HG02870 (cell line): ENCODE results near the gene OSBPL10.
"Not testable (repeated sequence)": the region's sequence is repeated elsewhere in the genome, so short reads cannot be mapped to it uniquely, and the experiment has no call there.

ENCODE experiments used
- ATAC-seq: cut with Tn5 transposase; IDR thresholded peaks from one replicate; pipeline ENCODE4 v1.9.1; 2021; ENCODE audit warnings: mild to moderate bottlenecking, moderate library complexity; ENCODE audit not compliant: unreplicated experiment

OSBPL10 gene

DNA sequence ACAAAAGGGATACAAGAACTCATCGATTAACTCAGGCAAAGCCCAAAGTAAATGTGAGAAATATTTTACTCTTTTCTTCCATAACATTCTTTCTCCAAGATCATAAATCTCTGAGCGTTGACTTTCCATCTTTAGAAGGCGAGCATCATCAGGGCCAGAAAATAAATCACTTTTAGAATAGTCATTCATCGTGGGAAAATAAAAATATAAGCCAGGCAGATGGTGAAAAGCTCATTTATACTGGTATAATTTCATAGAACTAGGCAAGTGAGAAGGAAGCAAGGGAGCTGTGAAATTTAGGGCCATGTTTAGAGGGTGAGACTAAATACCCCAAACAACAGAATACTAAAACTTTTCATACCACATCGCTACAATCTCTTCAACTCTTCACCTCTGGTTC, 257.4 kb downstream of the OSBPL10 start:
- ATAC-seq = no peak

DNA sequence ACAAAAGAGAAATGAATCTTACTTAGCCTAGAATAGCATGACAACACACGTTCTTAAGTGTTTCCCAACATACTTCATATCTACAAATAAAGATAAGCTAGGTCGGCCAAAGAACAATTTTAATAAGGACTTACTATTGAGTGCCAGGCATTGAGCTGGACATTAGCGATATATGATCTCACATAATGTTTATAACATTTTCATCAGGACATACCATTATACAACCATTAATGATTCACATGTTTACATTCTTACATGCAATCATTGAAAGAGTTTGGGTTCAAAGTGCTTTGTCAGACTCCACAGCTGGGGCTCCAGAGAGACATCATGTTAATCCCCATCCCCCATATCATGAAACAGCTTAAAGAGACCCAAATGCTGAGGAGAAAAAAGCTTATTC, 259.4 kb downstream of the OSBPL10 start:
- ATAC-seq = no peak

DNA sequence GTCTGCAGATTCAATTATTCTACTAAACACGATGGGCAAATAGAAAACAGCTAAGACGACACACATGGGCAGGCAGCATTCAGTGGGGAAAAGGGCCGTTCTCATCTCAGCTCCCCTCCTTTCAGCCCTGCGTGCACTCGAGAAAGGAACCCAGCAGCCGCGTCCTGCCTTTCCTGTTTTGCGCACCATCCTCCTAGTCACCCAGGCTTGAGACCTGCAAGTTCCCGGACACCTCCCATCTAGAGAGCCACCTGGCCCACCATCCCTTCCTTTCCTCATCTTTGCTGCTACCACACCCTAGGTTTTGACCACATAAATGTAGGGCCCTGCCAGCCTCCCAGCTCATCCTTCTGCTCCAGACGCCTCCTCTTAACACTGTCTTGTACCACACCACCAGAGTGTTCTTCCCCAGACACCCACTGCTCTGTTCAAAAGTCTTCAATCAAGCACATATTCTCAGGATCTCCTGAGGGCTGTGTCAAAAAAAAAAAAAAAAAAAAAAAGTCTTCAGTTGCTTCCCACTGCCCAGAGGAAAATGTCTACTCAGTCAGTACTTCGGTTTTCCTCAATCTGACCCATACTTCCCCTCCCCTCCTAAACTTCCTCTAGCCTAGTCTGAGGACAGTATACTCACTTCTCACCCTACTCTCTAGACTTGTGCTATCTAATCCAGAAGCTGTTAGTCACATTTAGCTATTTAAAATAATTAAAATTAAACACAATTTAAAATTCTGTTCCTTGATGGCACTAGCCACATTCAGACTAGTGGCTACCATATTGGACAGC, 266.4 kb downstream of the OSBPL10 start:
- no peak for ATAC-seq

DNA sequence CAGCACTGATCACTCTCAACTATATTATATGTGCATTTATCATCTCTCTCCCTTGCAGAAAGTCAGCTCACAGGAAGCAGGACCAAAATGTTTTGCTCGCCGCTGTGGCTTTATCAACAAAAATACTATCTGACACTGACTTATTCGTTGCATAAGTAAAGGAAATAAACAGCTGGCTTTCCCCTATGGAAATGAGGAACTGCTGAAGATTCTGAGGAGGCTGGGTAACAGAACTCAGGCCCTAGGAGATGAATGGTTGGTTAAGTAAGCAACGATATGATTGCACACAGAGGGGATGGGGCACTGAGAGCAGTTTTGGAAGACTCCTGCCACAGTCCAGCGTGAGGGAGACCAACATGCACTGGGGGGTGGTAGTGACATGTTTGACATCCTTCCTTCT, 267.2 kb downstream of the OSBPL10 start:
- no peak for ATAC-seq

DNA sequence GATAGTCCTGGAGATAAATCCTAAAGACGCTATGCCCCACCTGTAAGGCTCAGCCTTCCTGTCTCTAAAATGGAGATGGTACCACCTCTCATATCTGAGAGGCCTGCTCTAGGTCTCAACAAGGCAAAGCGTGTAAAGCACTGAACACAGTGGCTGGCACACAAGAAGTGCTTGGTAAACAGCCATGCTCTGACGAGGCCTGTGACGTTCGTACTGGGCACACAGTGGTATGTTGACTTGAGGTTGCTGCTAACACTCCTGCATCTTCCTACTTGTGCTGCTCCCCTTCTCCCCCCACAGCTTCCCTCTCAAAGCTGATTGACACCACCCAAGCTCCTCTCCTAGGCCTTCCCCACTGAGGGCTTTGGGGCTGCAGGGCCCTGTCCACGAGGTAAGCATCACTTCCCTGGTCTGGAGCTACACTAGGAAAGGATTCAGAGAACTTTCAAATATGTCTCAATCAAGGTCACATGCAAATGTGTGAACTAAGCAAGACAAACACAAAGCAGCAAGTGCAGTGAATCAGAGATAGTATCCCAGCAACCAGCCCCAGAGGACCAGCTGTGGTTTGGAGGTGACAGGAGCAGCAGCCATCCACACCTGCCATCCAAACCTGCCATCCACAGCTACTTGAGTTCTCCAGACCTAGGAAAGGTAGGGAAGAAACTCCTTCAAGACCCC, 270.8 kb downstream of the OSBPL10 start:
- ATAC-seq = no peak

DNA sequence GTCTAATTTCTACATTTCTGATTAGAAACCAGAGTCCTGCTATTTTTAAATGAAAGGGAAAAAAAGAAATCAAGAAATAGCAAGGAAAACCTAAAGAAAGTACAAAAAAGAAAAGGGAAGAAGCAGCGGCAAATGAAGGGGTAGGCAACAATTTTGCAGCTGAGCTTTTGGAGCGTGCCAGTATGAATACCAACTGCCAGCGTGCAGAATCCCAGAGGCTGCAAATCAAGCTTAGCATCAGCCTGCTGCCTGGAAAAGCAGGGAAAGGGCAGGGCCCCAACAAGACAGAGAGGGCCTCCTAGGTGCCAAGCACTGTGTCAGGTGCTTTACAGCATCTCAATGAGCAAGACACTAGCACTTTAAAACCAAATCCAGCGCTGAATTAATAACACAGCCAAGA, 271.5 kb downstream of the OSBPL10 start:
- ATAC-seq = no peak

DNA sequence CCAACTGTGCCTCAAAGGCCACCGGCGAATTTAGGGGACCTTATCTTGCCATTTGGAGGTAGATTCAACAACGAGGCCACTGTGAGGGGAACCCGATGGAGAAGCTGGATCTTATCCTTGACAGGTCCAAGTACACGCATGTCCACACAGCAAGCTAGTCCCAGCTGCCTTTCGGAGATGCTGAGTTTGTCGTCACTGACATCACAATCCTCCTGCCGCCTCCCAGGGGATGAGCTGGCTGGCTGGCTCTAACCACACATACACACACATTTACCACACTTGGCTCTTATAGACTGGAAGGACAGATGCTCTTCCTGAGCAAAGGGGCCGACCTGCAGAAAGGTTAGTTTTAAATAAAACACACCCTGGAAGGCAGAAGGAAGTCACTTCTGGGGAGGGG, 272.1 kb downstream of the OSBPL10 start:
- ATAC-seq = no peak

DNA sequence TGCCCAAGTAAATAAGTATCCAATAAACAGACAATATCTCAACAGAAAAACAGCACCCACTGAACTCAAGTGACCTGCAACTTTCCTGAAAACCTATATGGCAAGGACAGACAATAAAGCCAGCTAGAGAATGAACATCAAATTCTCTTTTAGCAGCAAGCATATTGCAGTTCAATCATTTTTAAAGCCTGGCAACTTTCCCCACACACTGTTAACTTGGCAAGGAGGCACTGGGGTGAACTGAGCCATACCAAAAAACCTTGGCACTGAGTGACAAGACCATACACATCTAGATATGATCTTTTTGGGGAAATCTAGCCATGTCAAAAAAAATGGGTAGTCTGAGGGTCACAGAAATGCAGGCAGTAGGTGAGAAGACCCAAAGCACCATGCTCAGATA, 273.8 kb downstream of the OSBPL10 start:
- no peak for ATAC-seq

DNA sequence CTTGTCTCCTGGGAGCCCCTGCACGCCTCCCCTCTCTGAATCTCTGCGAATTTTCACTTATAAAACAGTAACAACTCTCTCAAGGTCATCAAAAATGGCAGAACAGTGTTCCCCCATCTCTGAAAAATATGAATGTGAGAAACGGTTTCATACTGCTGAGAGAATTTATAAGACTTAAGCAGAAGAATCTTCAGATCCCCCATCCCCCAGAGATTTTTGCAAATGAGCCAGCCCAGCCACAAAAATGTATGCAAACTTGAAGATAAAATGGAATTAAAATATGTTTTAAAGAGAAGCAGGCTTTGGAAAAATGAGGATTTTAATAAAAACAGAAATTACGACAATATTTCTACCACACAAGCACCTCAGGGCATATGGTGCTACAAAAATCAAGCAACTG, 275.3 kb downstream of the OSBPL10 start:
- ATAC-seq = no peak

DNA sequence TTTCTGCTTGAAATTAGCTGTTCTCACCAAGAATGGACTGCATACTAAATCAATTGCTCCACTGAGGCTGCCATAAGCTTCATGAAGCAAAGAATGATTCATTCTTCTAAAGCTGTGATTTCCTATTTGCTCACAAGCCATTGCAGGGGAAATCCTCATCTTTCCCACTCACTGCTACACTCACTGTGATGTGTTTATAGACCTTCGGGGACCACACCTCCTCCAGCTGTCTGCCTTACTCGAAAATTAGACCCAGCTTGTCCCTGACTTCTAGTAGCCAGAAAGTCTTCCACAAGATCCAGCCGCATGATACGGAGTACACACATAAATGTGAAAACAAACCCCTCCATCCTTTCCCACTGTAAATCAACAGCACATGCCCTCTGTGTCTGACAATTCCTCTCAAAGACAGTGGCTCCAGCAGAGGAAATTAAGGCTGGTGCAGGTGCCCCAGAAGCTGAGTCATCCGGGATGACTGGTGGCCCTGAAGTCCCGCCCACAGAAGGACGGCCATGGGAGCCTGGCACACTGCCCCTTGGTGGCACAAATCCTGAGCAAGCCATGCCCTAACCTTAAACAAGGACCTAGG, 276.4 kb downstream of the OSBPL10 start:
- ATAC-seq = no peak

DNA sequence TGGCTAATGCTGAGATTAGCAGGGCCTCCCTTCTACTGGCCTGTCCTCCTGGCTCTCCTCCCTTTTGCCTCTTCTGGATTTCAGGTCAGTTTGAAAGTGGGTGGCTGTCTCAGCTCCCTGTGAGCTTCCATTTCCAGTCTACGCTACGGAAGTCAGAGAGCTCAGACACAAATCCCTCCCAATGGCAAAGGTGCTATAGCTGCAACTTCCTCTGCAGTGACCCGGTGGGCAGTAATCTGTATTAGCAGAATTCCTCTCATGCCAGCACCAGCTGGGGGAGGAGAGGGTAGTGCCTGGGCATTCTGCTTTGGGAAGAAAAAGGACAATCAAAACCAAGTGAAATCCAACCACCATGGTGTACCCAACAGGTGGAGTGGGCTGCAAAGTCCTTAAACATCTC, 276.9 kb downstream of the OSBPL10 start:
- ATAC-seq = no peak

DNA sequence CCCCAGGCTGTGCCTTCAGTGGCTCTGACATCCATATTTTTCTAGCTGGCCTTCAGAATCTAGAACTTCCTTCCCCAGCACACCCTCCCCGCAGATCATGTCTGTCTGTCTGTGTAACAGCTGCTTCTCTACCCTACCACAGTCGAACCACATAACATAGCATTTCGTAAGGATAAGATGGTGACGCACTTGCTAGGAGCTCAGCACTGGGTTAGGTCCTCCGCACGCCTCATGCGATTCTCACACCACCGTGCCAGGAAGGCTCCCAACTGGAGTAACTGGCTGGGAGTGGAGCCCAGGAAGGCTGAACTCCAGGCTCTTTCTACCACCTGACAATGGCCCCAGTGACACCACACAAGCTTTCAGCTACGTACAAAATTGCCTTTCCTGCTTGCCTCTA, 279.8 kb downstream of the OSBPL10 start:
- ATAC-seq = no peak

DNA sequence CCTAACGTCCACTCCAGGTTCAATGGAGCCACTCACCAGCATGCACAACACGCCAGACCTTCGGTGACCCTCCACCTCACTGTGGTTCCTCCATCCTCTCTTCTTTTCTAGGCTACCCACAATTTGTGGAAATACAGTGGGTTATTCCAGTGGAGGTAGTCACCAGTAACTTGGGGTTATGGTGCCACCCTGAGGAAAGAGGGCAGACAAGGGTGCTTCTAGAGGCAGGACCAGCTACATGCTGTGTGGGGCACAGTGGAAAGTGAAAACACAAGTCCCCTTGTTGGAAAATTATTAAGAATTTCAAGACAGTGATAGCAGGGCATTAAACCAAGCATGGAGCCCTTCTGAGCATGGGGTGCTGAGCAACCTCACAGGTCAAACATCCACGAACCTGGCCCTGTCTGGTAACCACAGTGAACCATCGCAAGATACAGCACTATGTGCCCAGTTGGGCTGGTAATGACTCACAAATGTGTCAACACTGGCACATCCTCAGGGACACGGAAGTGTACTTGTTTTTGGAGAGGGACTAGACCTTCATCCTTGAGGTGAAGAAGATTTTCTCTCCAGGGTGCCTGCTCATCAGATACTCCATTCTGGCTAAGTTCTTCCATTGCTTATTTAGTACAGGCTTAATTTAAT, 281.6 kb downstream of the OSBPL10 start:
- ATAC-seq = no peak

DNA sequence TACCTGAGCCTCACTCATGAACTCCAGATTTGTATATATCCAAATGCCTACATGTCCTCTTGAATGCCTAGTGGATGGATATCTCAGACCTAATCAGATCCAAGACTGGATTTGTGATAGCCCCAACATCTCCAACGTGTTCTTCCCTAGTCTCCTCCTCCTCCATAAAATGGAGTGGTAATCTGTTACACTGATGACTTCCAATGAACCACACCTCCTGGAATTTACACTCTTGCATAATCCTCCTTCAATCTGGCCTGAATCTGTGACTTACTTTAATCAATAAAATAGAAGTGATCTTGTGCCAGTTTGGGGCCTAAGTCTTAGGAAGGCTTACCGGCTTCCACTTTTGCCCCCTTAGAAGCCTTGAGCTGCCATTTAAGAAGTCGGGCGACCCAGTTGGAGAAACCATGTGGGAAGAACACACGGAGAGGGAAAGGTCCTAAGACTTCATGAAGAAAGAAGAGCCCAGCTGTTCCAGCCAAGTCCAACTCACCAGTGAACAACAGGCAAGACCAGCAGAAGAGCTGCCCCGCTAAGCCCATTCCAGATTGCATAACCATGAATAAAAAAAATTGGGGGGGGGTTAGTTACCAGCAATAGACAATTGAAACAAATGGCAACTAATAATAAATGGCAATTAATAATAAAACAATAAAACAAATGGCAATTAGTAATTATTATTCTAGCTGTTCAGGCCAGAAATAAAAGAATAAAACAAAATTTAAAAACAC, 284.1 kb downstream of the OSBPL10 start:
- no peak for ATAC-seq

DNA sequence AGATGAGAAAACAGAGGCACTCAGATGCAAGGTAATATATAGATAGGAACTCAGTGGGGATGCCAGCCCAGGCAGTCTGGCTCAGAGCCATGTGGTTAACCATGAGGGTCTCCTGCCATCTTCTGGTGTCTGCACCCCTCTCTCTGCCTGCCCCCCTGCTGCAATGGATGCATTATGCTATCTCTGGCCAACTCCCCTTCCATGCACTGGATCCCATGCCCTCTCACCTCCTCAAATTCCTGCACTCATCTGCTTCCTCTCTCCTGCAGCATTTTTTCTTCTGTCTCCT, 285.1 kb downstream of the OSBPL10 start:
- ATAC-seq = no peak

DNA sequence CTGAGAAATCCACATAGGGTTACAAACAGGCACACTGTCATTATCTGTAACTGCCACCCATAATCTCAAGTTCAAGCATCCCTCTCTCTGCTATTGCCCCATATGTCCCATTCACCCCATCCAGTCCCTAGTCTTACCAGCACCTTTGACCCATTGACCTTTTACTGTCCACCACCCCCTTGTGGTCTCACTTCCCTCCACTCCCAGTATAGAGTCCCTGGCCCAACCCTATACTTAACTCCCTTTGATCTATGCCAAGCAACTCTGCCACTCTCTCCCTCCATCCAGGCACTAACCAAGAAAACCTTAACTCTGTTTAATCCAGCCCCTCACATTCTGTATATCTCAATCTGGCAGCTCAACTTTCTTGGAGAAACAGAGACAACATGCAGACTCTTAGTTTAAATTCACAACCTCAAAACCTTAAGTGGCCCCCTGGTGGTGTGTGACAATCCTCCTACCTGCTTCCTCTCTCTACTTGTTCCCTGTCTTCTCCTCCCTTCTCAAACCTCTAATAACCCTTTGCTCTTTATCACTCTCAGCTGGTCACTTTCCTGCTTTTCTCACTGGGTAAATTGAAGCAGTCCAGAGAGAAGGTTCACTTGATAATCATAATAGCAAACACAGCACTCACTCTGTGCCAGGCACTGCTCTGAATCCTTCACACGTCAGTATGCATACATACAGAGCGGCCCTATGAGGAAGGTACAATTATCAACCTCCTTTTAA, 285.6 kb downstream of the OSBPL10 start:
- ATAC-seq = peak; percentile 47

DNA sequence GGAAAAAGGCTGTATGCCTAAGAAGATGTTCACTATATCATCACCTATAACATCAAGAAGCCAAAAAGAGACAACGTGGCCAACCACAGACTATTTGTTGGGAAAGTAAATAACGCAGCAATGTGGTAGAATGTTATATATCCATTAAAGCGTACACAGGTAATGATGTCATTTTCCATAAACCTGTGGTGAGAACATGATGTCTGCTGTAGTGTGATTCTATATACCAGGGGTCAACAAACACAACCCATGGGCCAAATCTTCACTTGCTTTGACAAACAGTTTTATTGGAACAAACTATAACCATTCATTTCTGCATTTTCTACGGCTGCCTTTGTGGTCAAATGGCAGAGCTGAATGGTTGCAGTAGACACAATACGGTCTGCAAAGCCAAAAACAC, 287.7 kb downstream of the OSBPL10 start:
- no peak for ATAC-seq

DNA sequence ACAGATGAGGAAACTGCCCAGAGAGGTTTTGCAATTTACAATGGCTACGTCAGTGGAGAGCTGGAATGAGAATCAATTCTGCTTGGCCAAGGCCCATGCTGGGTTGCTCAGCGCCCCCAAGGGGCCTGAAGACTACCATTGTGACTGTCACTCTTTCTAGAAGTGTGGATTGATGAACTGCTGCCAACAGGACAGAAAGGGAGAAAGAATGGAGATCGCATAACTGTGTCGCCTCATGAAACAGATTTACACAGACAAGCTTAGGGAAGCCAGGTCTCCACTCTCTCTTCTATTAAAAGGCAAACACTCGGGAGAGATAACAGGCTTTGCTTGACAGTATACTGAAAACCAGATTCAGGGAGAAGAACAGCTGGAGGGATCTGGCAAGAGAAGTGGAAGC, 288.3 kb downstream of the OSBPL10 start:
- no peak for ATAC-seq

DNA sequence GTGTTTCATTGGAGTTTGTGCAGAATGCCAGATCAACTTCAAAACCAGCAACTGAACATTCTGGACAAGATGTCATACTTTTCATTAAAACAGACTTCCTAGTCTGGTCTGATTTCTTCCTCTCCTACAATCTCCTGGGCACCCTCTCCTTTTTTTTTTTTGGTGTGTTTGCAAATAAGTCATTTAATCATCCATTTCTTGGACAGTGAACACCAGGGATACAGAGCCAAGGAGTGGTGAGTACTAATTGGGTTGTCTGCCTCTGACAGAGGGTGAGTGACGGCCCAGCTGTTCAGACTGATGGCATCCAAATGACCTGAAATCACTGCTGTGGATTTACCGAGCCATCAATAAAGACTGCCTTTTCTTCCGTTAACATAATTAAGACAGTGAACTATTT, 290.3 kb downstream of the OSBPL10 start:
- ATAC-seq = no peak

DNA sequence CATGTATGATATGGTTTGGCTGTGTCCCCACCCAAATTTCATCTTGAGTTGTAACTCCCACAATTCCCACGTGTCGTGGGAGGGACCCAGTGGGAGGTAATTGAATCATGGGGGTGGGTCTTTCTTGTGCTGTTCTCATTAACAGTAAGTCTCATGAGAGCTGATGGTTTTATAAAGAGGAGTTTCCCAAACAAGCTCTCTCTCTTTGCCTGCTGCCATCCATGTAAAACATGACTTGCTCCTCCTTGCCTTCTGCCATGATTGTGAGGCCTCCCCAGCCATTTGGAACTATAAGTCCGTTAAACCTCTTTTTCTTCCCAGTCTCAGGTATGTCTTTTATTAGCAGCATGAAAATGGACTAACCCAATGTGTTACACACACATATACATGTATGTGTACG, 291.5 kb downstream of the OSBPL10 start:
- ATAC-seq = not testable (repeated sequence)

DNA sequence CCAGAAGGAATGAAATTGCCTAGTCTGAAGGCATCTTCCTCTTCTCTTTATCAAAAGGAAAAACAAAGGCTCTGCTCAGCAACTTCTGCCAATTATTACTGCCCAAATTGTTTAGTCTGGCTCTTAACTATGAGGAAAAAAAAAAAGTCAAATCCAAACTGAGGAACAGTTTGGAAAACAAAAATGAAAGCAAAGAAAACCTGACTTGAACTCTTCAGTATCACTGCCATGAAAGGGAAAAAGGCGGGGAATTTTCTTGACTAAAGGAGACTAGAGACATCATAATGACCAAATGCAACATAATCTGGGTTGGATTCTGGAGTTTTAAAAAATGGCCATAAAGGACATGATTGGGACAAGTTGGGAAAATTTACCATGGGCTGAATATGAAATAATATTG, 292.1 kb downstream of the OSBPL10 start:
- ATAC-seq = no peak
